NCI-H2081 (cell line): ENCODE measurements around the gene ITPR3.

Experiments used
- DNase-seq, 2 experiments: peaks; one replicate each; lab custom pipeline; 2025; lab: John Stamatoyannopoulos, UW

ITPR3 gene

DNA sequence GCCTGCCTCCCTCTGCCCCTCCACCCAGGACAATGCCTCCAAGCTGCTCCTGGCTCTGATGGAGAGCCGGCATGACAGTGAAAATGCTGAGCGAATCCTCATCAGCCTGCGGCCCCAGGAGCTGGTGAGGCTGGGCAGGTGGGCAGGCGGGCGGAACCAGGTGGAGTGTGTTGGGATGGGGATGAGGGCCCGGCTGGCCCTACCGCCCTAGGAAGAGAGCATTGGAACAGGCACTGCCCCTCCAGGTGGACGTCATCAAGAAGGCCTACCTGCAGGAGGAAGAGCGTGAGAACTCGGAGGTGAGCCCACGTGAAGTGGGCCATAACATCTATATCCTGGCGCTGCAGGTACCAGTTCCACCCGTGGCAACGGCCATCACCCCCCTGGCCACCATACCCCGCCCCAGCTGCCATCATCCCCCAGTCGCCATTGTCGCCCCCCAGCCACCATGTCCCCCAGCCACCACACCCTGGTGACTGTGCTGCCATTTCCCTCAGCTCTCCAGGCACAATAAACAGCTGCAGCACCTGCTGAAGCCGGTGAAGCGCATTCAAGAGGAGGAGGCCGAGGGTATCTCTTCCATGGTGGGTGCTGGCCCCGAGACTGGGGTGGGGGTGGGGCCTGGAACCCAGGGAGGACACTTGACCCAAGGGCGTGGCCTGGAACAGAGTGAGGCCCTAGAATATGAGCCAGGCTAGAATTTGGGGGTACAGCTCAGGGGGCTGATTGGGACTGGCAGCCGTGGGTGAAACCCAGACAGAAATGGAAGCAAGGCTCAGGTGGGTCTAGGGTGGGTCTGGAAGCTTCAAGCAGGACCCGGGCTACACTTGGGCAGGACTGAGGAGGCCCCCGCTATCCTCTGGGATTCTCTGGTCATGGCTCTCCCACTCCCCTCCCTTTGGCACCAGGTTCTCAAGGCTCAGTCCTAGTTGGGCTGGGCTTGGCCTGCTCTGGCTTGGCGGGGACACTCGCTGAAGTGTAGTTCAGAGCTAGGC is 66.2 kb downstream of the ITPR3 start:
- no peak for DNase-seq

DNA sequence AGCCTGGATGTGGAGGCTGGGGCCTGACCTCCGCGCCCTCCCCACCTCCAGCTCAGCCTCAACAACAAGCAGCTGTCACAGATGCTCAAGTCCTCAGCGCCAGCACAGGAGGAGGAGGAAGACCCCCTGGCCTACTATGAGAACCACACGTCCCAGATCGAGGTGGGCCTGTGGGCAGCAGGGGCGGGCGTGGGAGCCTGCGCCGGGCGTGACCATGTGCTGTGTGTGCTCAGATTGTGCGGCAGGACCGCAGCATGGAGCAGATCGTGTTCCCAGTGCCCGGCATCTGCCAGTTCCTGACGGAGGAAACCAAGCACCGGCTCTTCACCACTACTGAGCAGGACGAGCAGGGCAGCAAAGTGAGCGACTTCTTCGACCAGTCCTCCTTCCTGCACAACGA is 66.9 kb downstream of the ITPR3 start:
- no peak for DNase-seq

DNA sequence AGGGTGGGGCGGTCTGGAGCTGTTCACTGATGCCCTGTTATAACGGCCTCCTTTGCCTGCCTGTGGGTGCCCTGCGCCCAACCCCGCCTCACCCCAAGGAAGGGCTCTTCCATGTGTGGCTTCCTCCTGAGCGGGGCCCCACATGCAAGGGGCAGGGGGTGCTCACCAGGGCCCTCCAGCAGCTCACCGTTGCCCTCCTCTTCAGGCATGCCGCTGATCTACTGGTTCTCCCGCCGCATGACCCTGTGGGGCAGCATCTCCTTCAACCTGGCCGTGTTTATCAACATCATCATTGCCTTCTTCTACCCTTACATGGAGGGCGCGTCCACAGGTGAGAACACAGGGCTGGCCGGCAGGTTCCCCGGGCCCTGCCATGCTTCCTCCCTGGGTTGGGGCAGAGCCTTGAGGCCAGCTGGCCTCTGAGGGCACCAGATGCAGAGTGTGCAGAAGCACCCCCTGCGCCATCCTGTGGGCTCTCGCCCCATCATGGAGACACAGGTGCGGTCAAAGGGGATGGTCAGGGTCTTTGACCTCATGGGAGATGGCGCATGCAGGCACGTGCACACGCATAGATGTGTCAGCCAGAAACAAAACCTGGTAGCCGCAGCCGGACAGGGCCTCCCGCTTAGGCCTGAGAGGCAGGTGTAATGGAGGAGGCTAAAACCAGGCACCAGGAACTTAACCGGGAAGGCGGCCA is 67.5 kb downstream of the ITPR3 start:
- no peak for DNase-seq

DNA sequence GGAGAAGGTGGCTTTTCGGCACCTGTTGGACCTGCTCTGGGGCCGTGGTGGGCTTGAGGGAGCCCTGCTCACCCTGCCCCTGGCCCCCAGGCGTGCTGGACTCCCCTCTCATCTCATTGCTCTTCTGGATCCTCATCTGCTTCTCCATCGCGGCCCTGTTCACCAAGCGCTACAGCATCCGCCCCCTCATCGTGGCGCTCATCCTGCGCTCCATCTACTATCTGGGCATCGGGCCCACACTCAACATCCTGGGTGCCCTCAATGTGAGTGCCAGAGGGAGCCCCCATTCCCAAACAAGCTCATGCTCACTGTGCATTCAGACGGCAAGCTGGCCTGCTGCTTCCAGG is 68.0 kb downstream of the ITPR3 start:
- DNase-seq = no peak

DNA sequence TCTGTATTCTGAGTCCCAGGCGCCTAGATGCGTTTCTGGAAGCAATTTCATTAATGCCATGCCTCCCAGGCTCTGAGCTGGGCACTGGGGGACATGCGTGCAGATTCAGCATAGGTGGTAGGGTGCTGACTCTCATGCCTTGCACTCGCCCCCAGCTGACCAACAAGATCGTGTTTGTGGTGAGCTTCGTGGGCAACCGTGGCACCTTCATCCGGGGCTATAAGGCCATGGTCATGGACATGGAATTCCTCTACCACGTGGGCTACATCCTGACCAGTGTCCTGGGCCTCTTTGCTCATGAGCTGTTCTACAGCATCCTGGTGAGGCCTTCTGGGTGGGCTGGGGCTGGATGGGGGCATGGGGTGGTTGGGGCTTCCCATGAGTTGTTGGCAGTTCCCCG is 68.8 kb downstream of the ITPR3 start:
- no peak for DNase-seq

DNA sequence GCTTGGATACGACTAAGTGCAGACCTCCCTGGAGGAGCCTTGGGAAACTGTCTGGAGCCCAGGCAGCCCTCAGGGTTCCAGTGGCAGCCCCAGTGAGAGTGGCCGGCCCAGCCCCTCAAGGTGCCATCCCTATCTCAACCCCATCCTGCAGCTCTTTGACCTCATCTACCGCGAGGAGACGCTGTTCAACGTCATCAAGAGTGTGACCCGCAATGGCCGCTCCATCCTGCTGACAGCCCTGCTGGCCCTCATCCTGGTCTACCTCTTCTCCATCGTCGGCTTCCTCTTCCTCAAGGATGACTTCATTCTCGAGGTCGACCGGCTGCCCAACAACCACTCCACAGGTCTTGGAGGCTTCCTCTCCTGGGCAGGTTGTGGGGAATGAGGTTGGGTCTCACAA is 69.6 kb downstream of the ITPR3 start:
- DNase-seq = no peak

DNA sequence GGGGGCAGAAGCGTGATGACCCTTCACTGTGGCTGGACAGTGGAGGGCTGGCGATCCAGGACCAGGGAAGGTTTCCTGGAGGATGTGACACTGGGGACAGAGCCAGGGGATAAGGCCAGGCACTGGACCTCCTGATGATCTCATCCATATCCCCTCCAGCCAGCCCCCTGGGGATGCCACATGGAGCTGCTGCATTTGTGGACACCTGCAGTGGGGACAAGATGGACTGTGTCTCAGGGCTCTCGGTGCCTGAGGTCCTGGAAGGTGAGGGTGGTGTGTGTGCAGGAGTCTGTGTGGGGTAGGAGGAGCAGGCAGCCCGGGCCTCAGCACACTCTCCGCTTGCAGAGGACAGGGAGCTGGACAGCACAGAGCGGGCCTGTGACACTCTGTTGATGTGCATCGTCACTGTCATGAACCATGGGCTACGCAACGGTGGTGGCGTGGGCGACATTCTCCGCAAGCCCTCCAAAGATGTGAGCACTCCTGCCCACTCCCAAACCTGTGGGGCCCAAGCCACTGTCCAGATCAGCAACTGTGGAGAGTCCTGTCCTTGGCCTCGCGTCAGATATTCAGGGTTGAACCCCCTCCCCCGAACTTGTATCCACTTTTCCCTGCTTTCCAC is 70.4 kb downstream of the ITPR3 start:
- DNase-seq = no peak

DNA sequence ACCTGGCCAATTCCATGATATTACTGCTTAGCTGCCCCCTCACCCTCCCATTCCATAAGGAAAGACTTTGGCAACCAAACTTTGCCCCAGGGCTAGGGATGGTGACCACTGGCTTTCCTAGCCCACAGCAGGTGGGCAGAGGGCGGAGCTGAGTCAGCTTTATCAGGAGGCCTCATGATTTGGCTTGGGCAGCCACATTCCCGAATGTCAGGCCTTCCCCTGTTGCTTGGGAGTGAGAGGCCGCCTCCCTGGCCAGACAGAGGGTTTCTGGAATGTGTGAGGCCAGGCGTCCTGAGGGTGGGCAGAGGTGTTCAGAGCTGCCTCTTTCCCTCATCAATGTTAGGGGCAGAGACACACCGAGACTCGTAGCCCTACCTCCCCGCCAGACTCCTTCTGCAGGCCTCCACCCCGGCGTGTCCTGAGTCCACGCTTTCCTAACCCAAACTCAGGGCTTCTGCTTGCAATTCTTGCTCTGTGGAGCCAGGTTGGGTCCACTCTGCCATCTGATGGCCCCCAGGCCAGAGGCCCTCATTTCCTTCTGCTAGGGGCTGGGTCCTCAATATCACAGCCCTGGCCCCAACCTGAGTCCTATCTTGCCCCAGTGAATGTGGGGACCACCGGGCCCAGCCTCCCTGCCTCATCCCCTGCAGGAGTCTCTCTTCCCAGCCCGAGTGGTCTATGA is 71.1 kb downstream of the ITPR3 start:
- no peak for DNase-seq

DNA sequence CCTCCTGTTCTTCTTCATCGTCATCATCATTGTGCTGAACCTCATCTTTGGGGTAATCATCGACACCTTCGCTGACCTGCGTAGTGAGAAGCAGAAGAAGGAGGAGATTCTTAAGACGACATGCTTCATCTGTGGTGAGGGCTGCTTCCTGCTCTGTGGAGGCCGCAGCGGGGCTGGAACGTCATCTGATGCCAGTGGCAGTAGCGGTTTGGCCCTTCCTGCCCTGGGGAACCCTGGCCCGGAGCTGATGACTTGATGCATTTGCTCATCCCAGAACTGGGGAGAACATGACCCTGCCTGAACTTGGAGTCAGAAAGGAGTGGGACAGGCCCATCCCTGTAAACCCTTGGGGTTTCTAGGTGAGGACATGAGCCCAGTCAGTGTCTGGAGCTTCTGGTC is 71.6 kb downstream of the ITPR3 start:
- no peak for DNase-seq

DNA sequence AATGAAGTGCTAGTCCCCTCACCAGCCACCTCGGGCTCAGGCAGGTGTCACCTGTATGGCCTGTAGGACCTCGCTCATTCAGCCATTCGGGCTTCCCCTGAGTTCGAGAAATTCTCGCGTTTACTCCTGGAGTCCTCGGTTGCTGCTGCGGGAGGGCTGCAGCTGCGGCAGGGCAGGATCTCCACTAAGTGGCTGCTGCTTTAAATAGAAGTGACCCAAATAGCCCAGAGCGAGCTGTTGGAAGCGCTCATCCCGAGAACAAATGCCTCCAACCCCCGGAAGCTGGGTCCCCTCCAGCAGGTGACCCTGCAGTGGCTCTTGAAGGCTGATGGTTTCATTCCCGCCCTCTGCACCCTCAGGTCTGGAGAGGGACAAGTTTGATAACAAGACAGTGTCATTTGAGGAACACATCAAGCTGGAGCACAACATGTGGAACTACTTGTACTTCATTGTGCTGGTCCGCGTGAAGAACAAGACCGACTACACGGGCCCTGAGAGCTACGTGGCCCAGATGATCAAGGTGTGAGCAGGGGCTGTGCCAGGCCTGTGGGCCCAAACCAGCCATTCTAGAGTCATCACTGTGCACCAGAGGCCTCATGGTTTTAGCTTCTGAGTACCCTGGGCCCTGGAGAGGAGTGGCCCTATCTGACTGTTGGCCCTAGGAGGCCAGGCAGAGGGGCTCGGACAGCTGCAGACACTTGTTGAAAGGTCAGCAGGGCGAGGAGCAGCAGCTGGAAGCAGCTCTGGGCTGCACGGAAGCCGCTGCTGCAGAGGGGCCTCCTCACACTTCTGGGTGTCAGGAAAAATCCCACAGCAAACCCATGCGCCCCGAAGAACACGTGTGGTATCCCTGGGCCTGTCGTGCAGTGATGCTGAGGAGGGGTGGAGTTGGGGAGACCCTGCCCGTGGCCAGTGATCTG is 72.3 kb downstream of the ITPR3 start:
- DNase-seq = no peak

DNA sequence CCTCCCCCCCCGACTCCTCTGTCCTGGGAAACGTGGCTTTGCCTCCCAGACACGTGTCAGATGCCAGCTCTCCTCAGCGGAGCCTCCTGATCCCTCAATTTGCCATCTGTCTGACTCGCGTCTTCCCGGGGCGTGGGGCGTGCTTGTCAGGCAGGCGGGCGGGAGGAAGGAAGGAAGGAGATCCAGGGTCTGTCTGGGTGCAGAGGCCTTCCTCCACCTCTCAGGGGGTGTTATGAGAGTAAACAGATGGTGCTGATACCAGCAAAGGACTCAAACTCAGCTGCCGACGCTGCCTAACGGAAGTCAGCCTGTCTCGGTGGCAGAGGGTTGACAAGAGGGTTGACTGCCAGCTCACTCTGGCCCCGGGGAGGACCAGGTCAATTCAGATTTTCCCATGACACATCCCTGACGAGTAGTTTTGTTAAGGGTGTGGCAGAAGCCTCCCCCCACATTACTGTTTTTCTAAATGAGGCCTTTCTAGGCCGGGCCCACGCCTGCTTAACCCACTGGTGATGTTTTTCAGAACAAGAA is 73.3 kb downstream of the ITPR3 start:
- no peak for DNase-seq

DNA sequence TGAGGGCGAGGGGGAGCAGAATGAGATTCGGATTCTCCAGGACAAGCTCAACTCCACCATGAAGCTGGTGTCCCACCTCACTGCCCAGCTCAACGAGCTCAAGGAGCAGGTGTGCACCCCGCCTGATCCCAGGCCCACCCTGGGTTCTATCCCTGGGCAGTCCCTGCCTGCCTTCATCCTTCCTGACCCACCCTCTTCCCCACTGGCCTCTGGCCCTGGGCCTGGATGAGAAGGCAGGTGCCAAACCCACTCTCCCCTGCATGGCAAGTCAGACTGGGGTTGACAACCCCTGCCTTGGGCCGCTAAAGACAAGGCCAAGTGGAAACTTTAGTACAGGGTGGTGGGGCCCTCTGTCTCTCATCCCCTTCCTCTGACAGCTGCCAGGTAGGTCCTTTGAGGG is 73.9 kb downstream of the ITPR3 start:
- no peak for DNase-seq

DNA sequence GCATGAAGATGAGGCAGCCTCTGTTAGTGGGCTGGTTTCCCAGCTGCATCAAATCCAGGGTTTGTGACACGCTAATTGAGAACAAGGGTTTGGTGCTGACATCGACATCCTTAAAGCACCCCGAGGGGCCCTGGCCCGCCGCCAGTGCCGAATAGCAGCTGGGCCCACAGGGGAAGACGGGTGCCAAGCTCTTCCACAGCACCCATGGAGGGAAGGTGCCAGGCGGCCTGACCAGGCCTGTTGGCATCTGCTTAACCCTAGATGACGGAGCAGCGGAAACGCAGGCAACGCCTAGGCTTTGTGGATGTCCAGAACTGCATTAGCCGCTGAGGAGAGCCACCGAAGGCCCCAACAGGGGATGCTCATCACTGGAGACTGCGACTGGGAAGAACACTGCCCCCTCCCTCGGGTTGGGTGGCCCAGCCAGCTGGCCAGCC is 74.3 kb downstream of the ITPR3 start:
- DNase-seq = peak; percentile 46 to 75

DNA sequence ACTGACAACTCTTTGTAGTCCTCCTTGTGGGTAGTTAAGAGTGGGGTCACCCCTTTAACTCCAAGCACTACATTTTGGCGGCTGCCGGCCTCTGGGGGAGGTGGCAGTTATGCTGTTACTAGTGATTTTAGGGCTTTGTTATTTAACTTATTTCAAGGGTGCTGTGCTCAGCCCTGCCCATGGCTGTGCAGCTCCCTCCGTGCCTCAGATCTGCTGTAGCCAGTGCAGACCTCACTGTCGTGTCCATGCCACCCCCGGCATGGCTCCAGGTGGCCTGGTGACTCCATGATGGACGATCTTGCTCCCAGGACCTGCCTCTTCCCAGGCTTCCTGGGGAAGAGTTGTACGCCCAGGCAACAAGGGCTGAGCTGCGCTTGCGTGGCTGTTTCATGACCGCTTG is 75.0 kb downstream of the ITPR3 start:
- no peak for DNase-seq

DNA sequence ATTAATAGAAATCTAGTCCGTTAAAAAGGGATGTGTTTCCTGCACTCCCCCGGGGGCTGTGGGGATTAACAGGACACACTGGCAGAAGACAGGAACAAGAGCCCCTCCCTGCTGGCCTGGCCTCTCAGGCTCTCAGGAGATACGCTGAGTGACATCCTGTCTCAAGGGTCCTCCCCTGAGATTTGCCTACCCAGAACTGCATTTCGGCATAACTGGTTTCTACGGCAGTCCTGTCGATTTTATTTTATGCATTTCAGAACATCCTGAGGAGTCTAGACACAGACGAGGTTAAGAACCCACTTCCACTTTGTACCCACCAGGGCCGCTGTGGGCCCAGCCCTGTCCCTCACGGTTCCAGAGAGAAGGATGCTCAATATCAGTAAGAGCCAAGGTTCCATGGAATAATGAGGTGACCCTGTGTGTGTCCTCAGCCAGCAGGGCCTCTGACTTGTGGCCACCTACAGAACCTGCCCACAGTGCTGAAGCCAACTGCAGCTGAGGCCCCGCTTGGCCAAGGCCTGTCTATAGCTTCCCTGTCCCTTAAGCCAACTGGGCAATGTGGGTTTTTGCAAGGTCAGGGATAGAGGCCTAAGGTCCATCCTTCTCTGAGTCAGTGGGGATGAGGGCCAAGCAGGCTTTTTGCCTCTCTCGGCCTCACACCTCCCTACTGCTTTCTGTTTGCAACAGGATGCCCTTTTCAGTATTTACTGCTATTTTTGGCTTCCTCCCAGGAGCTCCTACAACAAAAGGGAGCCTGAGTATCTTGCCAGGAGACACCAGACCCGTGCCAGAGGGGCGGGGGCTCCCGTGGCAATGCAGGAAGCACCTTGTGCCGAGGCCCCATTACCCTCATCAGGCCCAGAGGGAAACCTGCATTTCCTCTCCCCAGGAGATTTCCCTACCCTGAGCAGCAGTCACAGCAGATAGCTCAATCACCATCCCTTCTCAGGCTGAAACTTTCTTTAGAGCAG is 75.7 kb downstream of the ITPR3 start:
- peak; percentile 91 to 97 for DNase-seq

DNA sequence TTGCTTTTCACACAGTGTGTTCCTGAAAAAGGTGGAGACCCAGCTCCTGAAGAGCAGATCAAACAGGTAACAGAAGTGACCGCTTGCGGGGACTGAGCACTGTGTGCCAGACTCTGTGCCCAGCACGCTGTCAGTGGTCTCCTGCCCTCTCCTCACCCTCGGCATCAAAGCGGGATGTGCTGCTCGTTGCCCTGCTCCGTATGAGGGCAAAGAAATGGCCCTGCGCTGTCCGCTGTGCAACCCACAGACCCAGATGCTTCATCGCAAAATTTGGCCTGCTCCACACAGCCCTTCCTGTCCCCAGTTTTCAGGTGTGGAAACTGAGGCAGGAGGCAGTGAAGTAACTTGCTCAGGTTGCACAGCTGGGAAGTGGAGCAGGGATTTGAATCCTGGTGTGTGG is 76.7 kb downstream of the ITPR3 start:
- no peak for DNase-seq

DNA sequence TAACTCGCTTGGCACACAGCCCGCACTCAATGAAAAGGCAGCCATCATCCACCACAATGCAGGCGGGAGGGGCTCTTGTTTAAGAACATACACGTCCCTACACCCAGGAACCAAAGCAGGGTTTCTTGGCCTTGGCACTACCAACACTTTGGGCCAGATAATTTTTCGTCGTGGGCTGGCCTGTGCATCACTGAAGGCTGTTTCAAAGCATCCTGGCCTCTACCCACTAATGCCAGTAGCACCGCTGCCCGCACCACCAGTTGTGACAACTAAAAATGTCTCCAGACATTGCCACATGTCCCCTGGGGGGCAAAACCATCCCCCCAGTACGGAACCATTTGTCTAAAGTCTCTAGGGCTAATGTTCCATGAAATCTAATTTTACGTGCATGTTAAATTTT is 77.4 kb downstream of the ITPR3 start:
- no peak for DNase-seq

DNA sequence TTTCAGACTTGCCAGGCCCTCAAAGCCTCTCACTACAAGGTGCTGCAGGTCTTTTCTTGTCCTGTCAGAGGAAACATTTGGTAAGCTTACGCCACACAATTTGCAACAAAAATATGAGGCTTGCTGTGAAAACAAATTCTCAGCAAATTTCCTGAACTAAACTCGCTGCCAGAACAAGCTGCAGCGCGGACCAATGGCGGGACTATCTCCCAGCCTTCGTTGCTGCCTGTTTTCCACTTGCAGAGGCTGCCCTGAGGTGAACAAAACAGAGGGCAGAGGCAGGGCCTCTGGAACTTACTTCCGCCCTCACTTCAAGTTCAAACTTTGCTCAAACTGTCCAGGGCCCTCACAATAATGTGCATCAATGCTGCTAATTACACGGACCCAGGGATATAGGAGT is 78.0 kb downstream of the ITPR3 start:
- no peak for DNase-seq

DNA sequence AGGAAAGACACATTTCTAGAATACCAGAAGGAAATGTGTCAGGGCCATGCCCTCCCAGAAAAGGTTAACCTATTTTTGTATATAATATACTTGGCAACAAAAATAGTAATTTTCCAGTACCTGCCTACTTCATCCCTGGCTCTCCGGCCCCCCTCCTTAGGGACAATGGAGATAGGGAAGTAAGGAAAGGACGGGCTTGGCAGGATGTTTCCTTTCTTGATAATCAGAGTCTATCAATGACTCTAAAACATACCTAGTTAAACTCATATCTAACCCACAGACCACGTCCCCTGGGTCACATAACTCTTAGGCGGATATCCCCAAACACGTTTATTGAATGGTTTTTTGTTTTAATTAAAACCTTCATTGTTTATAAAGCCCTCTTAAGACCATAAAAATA is 78.6 kb downstream of the ITPR3 start:
- no peak for DNase-seq
